Stimulated activated CD4-positive, alpha-beta T cell treated with anti-CD3 and anti-CD28 coated beads, Interleukin-4, amount 100 ng/mL, for 24 hours (primary cell): ENCODE results near the gene RLBP1.

Experiments used
- DNase-seq: peaks from one replicate; pipeline ENCODE4 v3.0.0-alpha.2; 2020

Gene RLBP1

GRCh38 chr15:89205991-89206585 lies 15.3 kb downstream of the RLBP1 start:
- no peak for DNase-seq

- DNase-seq = peak; percentile 46
Observed at GRCh38 chr15:89203705-89204273, 17.6 kb downstream of the RLBP1 start.

- no peak for DNase-seq
Observed at GRCh38 chr15:89201465-89202005, 19.8 kb downstream of the RLBP1 start.

GRCh38 chr15:89200182-89200581 lies 21.2 kb downstream of the RLBP1 start:
- DNase-seq = no peak

- DNase-seq = no peak
Observed at GRCh38 chr15:89199746-89200145, 21.6 kb downstream of the RLBP1 start.

GRCh38 chr15:89198934-89199333 lies 22.4 kb downstream of the RLBP1 start:
- DNase-seq = no peak

- DNase-seq = no peak
Observed at GRCh38 chr15:89198196-89198595, 23.2 kb downstream of the RLBP1 start.

- no peak for DNase-seq
Observed at GRCh38 chr15:89197503-89197971, 23.8 kb downstream of the RLBP1 start.

GRCh38 chr15:89196994-89197393 lies 24.4 kb downstream of the RLBP1 start:
- DNase-seq = peak; percentile 49

- no peak for DNase-seq
Observed at GRCh38 chr15:89196241-89196640, 25.1 kb downstream of the RLBP1 start.

GRCh38 chr15:89195836-89196235 lies 25.5 kb downstream of the RLBP1 start:
- no peak for DNase-seq

GRCh38 chr15:89194608-89195007 lies 26.8 kb downstream of the RLBP1 start:
- DNase-seq = no peak

- no peak for DNase-seq
Observed at GRCh38 chr15:89192766-89193165, 28.6 kb downstream of the RLBP1 start.

GRCh38 chr15:89192136-89192535 lies 29.2 kb downstream of the RLBP1 start:
- no peak for DNase-seq

- no peak for DNase-seq
Observed at GRCh38 chr15:89187986-89188514, 33.3 kb downstream of the RLBP1 start.

GRCh38 chr15:89187301-89187985 lies 33.9 kb downstream of the RLBP1 start:
- no peak for DNase-seq

- no peak for DNase-seq
Observed at GRCh38 chr15:89186803-89187202, 34.6 kb downstream of the RLBP1 start.

GRCh38 chr15:89184886-89185526 lies 36.4 kb downstream of the RLBP1 start:
- DNase-seq = no peak

- no peak for DNase-seq
Observed at GRCh38 chr15:89184357-89184756, 37.0 kb downstream of the RLBP1 start.

GRCh38 chr15:89179966-89180875 lies 41.2 kb downstream of the RLBP1 start:
- peak; percentile 66 for DNase-seq

- no peak for DNase-seq
Observed at GRCh38 chr15:89178307-89178977, 42.9 kb downstream of the RLBP1 start.
